ENCODE measurements around the gene TCP11X2.
"Not testable (repeated sequence)": the region's sequence is repeated elsewhere in the genome, so short reads cannot be mapped to it uniquely, and the experiment has no call there.

TCP11X2 gene

DNA sequence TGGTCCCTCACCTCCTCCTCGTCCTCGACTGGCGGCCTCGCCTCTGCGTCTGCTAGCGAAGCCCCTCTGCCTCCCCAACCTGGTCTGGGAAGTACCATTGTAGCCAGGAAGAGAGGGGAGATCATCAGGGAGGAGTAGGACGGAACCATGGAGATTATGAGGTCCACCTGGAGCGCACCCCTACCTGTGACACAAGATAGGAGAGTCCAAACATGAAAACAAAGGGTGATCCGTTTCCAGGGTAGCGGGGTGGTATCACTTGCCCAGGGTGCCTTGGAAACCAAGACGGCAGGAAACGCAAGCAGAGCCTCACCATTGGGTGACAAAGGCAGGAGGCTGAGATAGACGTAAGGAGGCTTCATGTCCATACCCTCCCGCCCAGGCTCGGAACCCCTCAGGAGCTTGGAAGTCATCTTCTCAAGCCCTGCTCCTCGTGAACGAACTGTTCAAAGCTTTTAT lies at the start of gene TCP11X2:
TCP11X2 (minus strand) TSS at position 51 of the 459 bp plus-strand sequence.
- H3K4me1 ChIP-seq (ENCODE audit: insufficient read depth, insufficient read length); H3K9ac ChIP-seq (ENCODE audit: insufficient read length, low read depth); H3K4me3 ChIP-seq (ENCODE audit: insufficient read length, low read depth); H3K27me3 ChIP-seq (ENCODE audit: insufficient read depth, insufficient read length); H3K9me3 ChIP-seq (ENCODE audit: insufficient read depth, low read length); H3K36me3 ChIP-seq (ENCODE audit: insufficient read depth, insufficient read length, low read length); DNase-seq (ENCODE audit: low read depth, low spot score): not testable (repeated sequence)

- no peak for DNase-seq (ENCODE audit: low read depth, low spot score)
- no peak for TF ChIP-seq SUZ12 (IDR thresholded peaks at IDR 0.05; ENCODE audit: extremely low read depth, insufficient read depth, insufficient read length)
- no peak for TF ChIP-seq YY1 (IDR thresholded peaks at IDR 0.05; ENCODE audit: insufficient read depth, insufficient read length)
- TF ChIP-seq ZNF274 (IDR thresholded peaks at IDR 0.05; ENCODE audit: low read depth, low read length): no peak
- no peak overlapping the region for H3K4me3 ChIP-seq (ENCODE audit: insufficient read length, low read depth)
- no peaks in the 10 kb centered on the region for H3K27me3 ChIP-seq (ENCODE audit: insufficient read depth, insufficient read length)
- H3K9ac ChIP-seq (ENCODE audit: insufficient read length, low read depth): peak overlapping the region; percentile 8
- H3K9me3 ChIP-seq (ENCODE audit: insufficient read depth, low read length): no peaks in the 10 kb centered on the region
- peaks cover 21% of the 10 kb centered on the region for H3K36me3 ChIP-seq (ENCODE audit: insufficient read depth, insufficient read length, low read length)
- H3K4me1 ChIP-seq (ENCODE audit: insufficient read depth, insufficient read length): no peaks in the 10 kb centered on the region
Measured at GRCh38 chrX:102517326-102517725, 45.7 kb upstream of the TCP11X2 start.

DNA sequence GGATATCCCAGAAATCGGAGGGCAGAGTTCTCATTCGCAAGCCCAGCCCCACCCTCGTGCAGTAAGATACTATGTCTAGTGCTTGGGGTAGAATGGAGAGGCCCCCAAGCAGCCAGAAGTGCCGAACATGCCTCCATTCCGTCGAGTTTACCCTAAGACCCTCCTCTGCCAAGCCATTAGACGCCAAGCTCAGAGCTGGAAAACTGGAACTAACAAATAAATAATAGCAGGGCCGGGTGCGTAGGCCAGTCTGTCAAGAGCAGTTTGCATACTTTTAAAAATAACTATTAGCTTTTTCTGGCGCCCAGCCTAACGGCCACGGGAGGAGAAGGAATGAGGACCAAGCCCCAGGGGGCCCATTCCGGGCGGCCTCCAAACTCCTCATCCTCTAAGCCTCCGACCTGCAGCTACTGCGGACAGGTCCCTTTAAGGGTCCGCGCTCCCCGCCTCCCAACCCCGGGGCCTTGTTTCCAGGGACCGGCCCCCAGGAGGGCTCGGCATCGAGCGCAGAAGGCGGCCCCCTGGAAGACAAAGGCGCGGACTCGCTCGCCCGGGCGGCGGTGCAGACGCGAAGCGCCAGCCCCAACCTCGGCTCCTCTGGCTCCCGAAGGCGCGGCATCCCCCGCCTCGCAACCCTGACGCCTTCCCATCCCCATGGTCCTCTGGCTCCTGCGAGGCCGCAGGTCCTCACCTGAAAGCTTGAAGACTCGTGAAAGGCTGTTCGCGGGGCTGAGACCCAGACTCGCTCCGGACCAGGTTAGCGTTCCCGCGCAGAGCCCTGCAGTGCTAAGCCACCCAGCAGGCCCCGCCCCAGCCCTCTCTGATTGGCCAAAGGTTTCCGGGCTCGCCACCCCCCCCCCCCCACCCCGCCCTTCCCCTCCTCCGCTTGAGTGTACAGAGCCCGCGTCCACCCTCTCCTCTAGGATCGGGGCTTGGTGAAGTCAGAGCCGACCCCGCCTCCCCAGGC lies 44.6 kb upstream of the TCP11X2 start, which contains the start of gene TMSB15A:
TMSB15A (minus strand) TSS at position 765 of the 967 bp plus-strand sequence.
- Histone ChIP-seq H3K36me3 (ENCODE audit: insufficient read depth, insufficient read length, low read length) (peaks cover 26% of the 10 kb centered on the region), H3K9ac (ENCODE audit: insufficient read length, low read depth) (peak within 1 kb of the TSS; percentile 82), H3K4me1 (ENCODE audit: insufficient read depth, insufficient read length) (no peaks in the 10 kb centered on the region), H3K27me3 (ENCODE audit: insufficient read depth, insufficient read length) (no peaks in the 10 kb centered on the region), H3K4me3 (ENCODE audit: insufficient read length, low read depth) (peak within 1 kb of the TSS; percentile 71), H3K9me3 (ENCODE audit: insufficient read depth, low read length) (no peaks in the 10 kb centered on the region)
- DNase-seq (ENCODE audit: low read depth, low spot score): peak; percentile 59
- TF ChIP-seq YY1 (IDR thresholded peaks at IDR 0.05; ENCODE audit: insufficient read depth, insufficient read length) (no peak), SUZ12 (IDR thresholded peaks at IDR 0.05; ENCODE audit: extremely low read depth, insufficient read depth, insufficient read length) (no peak), ZNF274 (IDR thresholded peaks at IDR 0.05; ENCODE audit: low read depth, low read length) (no peak)

GRCh38 chrX:102514536-102514935 lies 42.9 kb upstream of the TCP11X2 start:
- TF ChIP-seq SUZ12 (IDR thresholded peaks at IDR 0.05; ENCODE audit: extremely low read depth, insufficient read depth, insufficient read length) (no peak), ZNF274 (IDR thresholded peaks at IDR 0.05; ENCODE audit: low read depth, low read length) (no peak), YY1 (IDR thresholded peaks at IDR 0.05; ENCODE audit: insufficient read depth, insufficient read length) (no peak)
- no peak for DNase-seq (ENCODE audit: low read depth, low spot score)
- Histone ChIP-seq H3K9me3 (ENCODE audit: insufficient read depth, low read length) (no peaks in the 10 kb centered on the region), H3K36me3 (ENCODE audit: insufficient read depth, insufficient read length, low read length) (peaks cover 26% of the 10 kb centered on the region), H3K4me1 (ENCODE audit: insufficient read depth, insufficient read length) (no peaks in the 10 kb centered on the region), H3K27me3 (ENCODE audit: insufficient read depth, insufficient read length) (no peaks in the 10 kb centered on the region), H3K4me3 (ENCODE audit: insufficient read length, low read depth) (no peak overlapping the region), H3K9ac (ENCODE audit: insufficient read length, low read depth) (no peak overlapping the region)

DNA sequence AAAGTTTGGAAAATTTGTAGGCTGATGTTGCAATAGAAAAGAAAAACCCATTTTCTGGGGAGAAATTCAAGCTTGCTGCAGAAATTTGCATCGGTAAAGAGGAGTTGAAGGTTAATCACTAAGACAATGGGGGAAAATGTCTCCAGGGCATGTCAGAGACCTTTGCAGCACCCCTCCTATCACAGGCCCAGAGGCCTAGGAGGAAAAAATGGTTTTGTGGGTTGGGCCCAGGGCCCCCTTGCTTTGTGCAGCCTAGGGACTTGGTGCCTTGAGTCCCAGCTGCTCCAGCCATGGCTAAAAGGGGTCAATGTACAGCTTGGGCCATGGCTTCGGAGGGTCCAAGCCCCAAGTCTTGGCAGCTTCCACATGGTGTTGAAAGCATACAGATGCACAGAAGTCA lies 27.1 kb upstream of the TCP11X2 start:
- Histone ChIP-seq H3K4me3 (ENCODE audit: insufficient read length, low read depth) (no peak overlapping the region), H3K9me3 (ENCODE audit: insufficient read depth, low read length) (peaks cover 17% of the 10 kb centered on the region; the same call in 1 of the 2 replicates), H3K27me3 (ENCODE audit: insufficient read depth, insufficient read length) (no peaks in the 10 kb centered on the region), H3K4me1 (ENCODE audit: insufficient read depth, insufficient read length) (no peaks in the 10 kb centered on the region), H3K9ac (ENCODE audit: insufficient read length, low read depth) (no peak overlapping the region), H3K36me3 (ENCODE audit: insufficient read depth, insufficient read length, low read length) (no peaks in the 10 kb centered on the region)
- DNase-seq (ENCODE audit: low read depth, low spot score): no peak
- no peak for TF ChIP-seq SUZ12 (IDR thresholded peaks at IDR 0.05; ENCODE audit: extremely low read depth, insufficient read depth, insufficient read length)
- TF ChIP-seq ZNF274 (IDR thresholded peaks at IDR 0.05; ENCODE audit: low read depth, low read length): no peak
- TF ChIP-seq YY1 (IDR thresholded peaks at IDR 0.05; ENCODE audit: insufficient read depth, insufficient read length): no peak

- DNase-seq (ENCODE audit: low read depth, low spot score): no peak
- H3K4me3 ChIP-seq (ENCODE audit: insufficient read length, low read depth): no peak overlapping the region
- H3K9me3 ChIP-seq (ENCODE audit: insufficient read depth, low read length): peaks cover 11% of the 10 kb centered on the region; the same call in 1 of the 2 replicates
- H3K27me3 ChIP-seq (ENCODE audit: insufficient read depth, insufficient read length): no peaks in the 10 kb centered on the region
- H3K36me3 ChIP-seq (ENCODE audit: insufficient read depth, insufficient read length, low read length): no peaks in the 10 kb centered on the region
- H3K9ac ChIP-seq (ENCODE audit: insufficient read length, low read depth): no peak overlapping the region
- no peaks in the 10 kb centered on the region for H3K4me1 ChIP-seq (ENCODE audit: insufficient read depth, insufficient read length)
- no peak for TF ChIP-seq SUZ12 (IDR thresholded peaks at IDR 0.05; ENCODE audit: extremely low read depth, insufficient read depth, insufficient read length)
- no peak for TF ChIP-seq YY1 (IDR thresholded peaks at IDR 0.05; ENCODE audit: insufficient read depth, insufficient read length)
- no peak for TF ChIP-seq ZNF274 (IDR thresholded peaks at IDR 0.05; ENCODE audit: low read depth, low read length)
Measured at GRCh38 chrX:102491766-102492165, 20.2 kb upstream of the TCP11X2 start.

DNA sequence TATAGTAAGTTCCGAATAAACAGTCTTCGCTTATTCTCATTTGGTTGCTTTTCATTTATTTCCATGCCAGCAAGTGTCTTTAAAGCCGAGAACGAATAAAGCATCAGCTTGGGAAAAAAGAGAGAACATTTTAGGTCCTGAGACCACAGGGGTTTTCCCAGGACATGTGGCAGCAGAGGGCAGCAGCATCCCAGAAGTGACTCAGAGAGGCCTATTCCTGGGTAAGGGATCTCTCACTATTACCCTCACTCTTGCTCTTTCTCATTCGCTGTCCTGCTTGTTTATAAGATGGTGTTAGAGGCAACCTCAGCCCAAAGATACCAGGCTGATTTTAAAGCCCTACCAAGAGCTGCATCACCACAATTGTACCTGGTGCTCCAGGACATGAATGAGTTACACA lies 7.2 kb upstream of the TCP11X2 start:
- H3K9me3 ChIP-seq (ENCODE audit: insufficient read depth, low read length); H3K27me3 ChIP-seq (ENCODE audit: insufficient read depth, insufficient read length); H3K36me3 ChIP-seq (ENCODE audit: insufficient read depth, insufficient read length, low read length); H3K9ac ChIP-seq (ENCODE audit: insufficient read length, low read depth); H3K4me1 ChIP-seq (ENCODE audit: insufficient read depth, insufficient read length); H3K4me3 ChIP-seq (ENCODE audit: insufficient read length, low read depth); DNase-seq (ENCODE audit: low read depth, low spot score): not testable (repeated sequence)

- DNase-seq (ENCODE audit: low read depth, low spot score); H3K27me3 ChIP-seq (ENCODE audit: insufficient read depth, insufficient read length); H3K4me1 ChIP-seq (ENCODE audit: insufficient read depth, insufficient read length); H3K9ac ChIP-seq (ENCODE audit: insufficient read length, low read depth); H3K4me3 ChIP-seq (ENCODE audit: insufficient read length, low read depth); H3K36me3 ChIP-seq (ENCODE audit: insufficient read depth, insufficient read length, low read length); H3K9me3 ChIP-seq (ENCODE audit: insufficient read depth, low read length): not testable (repeated sequence)
Measured at GRCh38 chrX:102470215-102470614, 1.4 kb downstream of the TCP11X2 start.

DNA sequence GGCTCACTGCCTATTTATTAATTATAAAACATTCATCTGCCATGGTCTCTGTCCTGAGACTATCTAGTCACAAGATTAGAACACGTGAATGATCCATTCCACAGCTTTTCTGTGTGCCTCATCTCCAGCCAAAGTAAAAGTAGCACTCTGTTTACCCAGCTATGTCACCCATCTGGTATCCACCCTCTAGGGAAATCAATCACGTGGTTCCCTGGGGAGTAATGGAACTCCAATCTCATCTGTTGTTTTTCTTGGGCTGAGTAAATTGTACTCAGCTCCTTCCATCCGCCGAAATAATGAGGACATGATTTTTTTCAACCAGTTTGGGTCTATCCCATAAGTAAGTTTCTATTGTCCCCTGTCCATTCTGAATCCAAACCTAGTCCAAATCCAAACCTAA lies 13.0 kb downstream of the TCP11X2 start:
- not testable (repeated sequence) for DNase-seq (ENCODE audit: low read depth, low spot score); H3K27me3 ChIP-seq (ENCODE audit: insufficient read depth, insufficient read length); H3K4me1 ChIP-seq (ENCODE audit: insufficient read depth, insufficient read length); H3K4me3 ChIP-seq (ENCODE audit: insufficient read length, low read depth); H3K9me3 ChIP-seq (ENCODE audit: insufficient read depth, low read length); H3K36me3 ChIP-seq (ENCODE audit: insufficient read depth, insufficient read length, low read length); H3K9ac ChIP-seq (ENCODE audit: insufficient read length, low read depth)

DNA sequence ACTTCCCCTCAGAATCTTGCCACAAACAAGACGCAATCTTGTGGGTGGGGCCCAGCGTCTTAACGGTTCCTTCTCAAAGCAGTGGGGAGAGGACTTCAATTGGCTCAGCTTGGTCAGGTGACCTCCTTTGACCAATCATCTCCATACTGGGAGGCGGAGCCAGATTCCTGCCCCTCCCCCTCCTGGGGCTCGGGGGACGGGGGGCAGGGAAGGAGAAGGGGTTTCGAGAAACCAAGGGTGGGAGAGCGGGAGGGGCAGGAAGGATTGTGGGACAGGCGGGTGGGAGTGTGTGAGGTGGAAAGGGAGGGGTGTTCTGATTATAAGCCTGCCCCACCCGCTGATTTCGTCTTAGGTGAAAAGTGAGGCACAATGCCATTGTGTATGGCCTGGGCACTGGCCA lies 31.7 kb downstream of the TCP11X2 start, which contains the start of gene NXF2B:
NXF2B (minus strand) TSS at position 101 of the 400 bp plus-strand sequence. CDS start 59,972 bp downstream, outside the sequence.
- H3K9ac ChIP-seq (ENCODE audit: insufficient read length, low read depth); H3K9me3 ChIP-seq (ENCODE audit: insufficient read depth, low read length); H3K27me3 ChIP-seq (ENCODE audit: insufficient read depth, insufficient read length); DNase-seq (ENCODE audit: low read depth, low spot score); H3K4me1 ChIP-seq (ENCODE audit: insufficient read depth, insufficient read length); H3K36me3 ChIP-seq (ENCODE audit: insufficient read depth, insufficient read length, low read length); H3K4me3 ChIP-seq (ENCODE audit: insufficient read length, low read depth): not testable (repeated sequence)

All from NT2/D1 (cell line).